Fibroblast of villous mesenchyme (primary cell): Measurements from ENCODE around the gene TOB2. TPM values are rescaled to one million over a fixed set of nuclear protein-coding genes. Genes with fewer than 3 reads are reported as not detected.
"Not testable (repeated sequence)": the region's sequence is repeated elsewhere in the genome, so short reads cannot be mapped to it uniquely, and the experiment has no call there.

Experiments
- DNase-seq: peaks from one replicate; pipeline ENCODE4 v3.0.0-alpha.2; 2010; ENCODE audit warnings: low read depth
- H3K4me3 ChIP-seq: 2 replicates; pipeline ENCODE4 v1.5.1; 2011; ENCODE audit warnings: low read depth, mild to moderate bottlenecking, low read length
- total RNA-seq: library from RNA; depleted of rRNA; stranded (reverse); fragments of >200 nt; gene quantifications from 2 replicates; pipeline ENCODE4 v1.2.3, GENCODE V29; 2012
- TF ChIP-seq, protein P1 (sequence below): IDR thresholded peaks from 2 replicates; pipeline ENCODE4 v1.5.1; 2012; ENCODE audit warnings: low read depth, mild to moderate bottlenecking, low read length; ENCODE audit not compliant: insufficient read depth

TOB2 gene
- total RNA-seq, 1 donor = 35.4 TPM

DNA sequence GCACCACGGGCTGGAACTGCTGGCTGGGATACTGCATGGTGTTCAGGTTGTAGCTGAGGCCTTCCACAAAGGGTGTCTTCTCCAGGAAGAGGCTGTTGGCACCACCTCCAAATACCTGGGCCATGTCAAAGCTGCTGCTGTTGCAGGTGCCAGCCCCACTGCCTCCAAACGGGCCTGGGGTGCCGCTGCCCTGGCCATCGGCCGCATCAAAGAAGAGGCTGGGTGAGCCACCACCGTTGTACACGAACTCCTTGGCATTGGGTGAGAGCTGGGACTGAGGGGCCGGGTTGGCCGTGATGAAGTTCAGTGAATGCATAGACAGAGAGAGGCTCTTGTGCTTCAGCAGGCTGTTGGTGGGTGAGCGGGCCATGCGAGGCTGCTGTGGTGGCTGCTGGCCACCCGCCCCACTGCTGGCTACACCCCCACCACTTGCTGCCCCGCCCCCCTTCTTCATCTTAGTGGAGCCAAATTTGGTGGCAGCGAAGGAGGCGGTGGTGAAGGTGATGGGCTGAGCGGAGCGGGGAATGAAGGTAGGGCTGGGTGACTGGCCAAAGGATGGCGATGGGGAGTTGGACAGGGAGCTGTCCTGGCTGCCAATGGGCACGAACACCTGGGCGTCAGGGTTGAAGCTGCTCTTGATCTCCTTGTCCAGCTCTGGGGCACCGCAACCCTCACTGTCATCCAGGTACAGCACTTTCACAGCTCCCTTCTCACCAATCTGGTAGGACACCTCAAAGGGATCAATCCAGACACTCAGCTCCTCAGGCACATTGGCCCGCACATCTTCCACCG lies 10.1 kb downstream of the TOB2 start:
- DNase-seq = no peak
- no peak overlapping the region for H3K4me3 ChIP-seq
- TF ChIP-seq, protein P1, sequence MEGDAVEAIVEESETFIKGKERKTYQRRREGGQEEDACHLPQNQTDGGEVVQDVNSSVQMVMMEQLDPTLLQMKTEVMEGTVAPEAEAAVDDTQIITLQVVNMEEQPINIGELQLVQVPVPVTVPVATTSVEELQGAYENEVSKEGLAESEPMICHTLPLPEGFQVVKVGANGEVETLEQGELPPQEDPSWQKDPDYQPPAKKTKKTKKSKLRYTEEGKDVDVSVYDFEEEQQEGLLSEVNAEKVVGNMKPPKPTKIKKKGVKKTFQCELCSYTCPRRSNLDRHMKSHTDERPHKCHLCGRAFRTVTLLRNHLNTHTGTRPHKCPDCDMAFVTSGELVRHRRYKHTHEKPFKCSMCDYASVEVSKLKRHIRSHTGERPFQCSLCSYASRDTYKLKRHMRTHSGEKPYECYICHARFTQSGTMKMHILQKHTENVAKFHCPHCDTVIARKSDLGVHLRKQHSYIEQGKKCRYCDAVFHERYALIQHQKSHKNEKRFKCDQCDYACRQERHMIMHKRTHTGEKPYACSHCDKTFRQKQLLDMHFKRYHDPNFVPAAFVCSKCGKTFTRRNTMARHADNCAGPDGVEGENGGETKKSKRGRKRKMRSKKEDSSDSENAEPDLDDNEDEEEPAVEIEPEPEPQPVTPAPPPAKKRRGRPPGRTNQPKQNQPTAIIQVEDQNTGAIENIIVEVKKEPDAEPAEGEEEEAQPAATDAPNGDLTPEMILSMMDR = no peak

DNA sequence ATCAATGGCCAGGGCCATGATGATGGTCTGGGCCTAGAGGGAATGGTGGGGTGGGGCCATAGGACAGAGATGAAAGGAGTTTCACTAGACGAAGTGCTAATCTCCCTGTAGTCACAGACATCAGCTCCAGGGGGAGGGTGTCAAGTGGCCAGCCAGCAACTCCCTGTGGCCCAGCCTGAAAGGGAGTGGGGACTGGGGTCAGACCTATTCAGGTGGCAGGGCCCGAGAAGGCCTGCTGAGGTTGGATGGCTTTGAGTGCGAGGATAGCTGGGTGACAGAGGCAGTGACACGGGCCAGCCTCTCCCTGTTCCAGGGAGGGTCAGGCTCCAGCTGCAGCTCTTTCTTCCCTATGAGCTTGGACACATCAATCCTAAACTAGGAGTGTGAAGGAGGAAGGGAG lies 11.0 kb downstream of the TOB2 start:
- TF ChIP-seq, protein P1 = no peak

DNA sequence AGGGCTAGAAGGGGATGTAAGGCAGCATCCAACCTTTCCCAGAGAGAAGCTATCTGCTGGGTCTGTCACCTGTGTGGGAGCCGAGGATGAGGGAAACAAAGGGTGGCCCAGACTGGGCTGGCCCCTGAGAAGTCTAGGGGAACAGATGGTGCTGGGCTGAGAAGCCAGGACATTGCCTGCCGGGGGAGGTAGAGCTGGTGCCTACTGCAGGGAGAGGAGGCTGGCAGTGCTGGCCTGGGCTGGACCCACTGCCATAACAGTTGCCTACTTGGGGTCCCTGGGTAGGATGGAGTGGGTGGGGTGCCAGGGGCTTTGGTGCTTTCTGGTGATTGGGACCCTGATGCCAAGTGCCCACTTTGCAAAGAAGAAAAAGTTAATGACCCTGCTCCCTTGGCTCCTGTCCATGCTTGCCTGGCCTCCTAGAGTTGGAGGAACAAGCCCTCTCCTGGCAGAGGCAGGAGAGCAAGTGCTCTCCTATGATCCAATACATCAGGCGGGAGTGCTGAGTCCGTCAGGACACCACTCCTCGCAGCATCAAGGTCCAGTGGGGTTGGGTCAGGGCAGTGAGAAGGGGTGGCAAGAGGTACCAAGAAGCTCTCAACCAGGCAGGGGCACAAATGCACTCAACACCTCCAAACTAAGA lies 12.1 kb downstream of the TOB2 start:
- not testable (repeated sequence) for DNase-seq, H3K4me3 ChIP-seq

More for the DNA sequence above, 11.0 kb downstream of the TOB2 start:
- H3K4me3 ChIP-seq = no peak overlapping the region
- no peak for DNase-seq

DNA sequence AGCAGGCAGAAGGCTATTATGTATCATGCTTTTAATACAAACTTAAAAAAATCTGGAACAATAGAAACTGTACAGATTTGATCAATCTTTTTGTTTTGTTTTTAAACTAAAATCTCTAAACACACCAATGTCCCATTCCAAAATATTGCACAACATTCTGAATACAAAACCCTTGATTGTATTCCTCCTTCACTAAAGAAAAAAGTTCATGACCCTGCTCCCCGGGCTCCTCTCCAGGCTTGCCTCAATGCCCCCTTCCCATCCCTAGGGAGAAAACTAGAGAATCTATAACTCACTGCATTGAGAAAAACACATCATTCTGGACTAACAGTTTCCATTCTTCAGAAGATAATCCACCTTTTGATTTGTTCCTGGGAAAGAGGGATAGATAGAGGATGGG lies 13.1 kb downstream of the TOB2 start:
- not testable (repeated sequence) for DNase-seq, H3K4me3 ChIP-seq

DNA sequence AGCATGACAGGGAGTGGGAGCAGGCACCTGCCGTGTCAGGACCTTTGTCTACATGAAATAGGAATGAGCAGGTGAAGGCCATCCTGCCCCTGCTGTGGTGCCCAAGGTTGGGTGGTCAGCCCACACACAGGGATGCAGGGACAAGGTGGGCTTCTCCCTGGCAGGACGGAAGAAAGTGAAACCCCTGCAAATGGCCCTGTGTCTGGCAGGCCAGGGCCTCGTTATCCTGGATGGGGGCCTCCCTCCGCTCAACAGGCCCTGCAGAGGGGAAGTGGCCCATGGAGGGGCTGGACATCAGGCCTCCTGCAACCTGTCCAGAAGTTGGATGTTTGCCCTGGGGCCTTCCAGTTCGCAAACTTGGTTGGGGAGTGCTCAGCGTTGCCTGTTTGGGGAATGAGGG lies 14.9 kb downstream of the TOB2 start:
- H3K4me3 ChIP-seq = no peak overlapping the region
- TF ChIP-seq, protein P1 = no peak
- DNase-seq = no peak

DNA sequence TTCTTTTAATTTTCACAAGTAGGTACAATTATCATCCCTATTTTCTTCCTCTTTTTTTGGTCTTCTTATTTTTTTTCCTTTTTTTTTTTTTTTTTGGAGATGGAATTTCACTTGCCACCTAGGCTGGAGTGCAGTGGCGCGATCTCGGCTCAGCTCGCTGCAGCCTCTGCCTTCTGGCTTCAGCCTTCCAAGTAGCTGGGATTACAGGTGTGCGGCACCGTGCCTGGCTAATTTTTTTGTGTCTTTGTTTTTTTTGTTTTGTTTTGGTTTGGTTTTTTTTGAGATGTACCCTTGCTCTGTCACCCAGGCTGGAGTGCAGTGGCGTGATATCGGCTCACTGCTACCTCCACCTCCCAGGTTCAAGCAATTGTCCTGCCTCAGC lies 16.7 kb downstream of the TOB2 start:
- no peak for DNase-seq
- no peak overlapping the region for H3K4me3 ChIP-seq
- TF ChIP-seq, protein P1 = no peak

DNA sequence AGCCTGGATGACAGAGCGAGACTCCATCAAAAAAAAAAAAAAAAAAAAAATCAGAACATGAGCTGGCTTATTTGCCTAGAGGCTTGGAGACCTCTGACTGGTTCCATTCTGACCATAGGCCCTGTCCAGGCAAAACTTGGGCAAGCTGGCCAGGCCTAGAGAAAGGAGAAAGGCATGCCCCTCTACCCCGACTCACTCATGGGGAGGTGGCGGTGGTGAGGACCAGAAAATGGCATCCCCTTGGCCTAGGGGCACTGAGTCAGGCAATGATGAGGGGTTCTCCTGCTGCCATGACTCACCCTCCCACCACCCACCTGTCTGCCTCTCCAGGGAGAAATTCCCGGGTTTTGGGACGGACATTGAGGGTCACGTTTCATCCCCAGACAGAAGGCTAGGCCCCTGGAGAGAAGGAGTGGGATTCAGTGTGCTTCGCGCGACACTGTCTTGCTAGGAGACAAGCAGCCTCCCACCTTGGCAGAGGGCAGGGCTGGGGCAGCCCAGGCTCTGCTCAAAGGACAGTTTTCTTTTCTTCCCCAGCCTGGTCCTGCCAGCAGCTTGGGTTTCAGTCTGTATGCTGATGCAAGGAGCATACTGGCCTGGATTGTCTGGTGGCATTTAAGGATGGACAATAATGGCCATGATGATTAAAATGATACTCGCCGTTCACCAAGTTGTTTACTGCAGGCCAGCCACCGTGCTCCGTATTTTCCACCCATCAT lies 17.2 kb downstream of the TOB2 start:
- no peak overlapping the region for H3K4me3 ChIP-seq
- TF ChIP-seq, protein P1 = no peak
- DNase-seq = no peak
